HCT116 (cell line): Measurements from ENCODE around the gene WNT2. TPM values are rescaled to one million over a fixed set of nuclear protein-coding genes. Genes with fewer than 3 reads are reported as not detected.

Experiments
- ATAC-seq: fragments of 200-7000 bp; cut with Tn5 transposase; 2 replicates; pipeline ENCODE4 v1.9.1; 2020; ENCODE audit warnings: mild to moderate bottlenecking, moderate library complexity
- BruUV-seq: library from RNA; stranded (reverse); fragments of 400-500 nt; replicated peaks from 2 replicates; lab custom pipeline; 2021; lab: Mats Ljungman, UMichigan
- CTCF ChIA-PET: fragments of 300-600 bp; sonication (Branson Sonifier 250); formaldehyde crosslinking; loops from one replicate; lab custom pipeline; 2021; ENCODE audit warnings: antibody characterized with exemption; lab: Charles Lee
- POLR2A ChIA-PET: fragments of 300-600, 350-600 bp; sonication (Branson Sonifier 250); formaldehyde crosslinking; loops from one replicate; lab custom pipeline; 2021; ENCODE audit warnings: antibody characterized with exemption; lab: Charles Lee
- RAD21 ChIA-PET, 2 experiments: fragments of 300-600 bp; sonication (Branson Sonifier 250); formaldehyde crosslinking; loops; one replicate each; lab custom pipeline; 2023; ENCODE audit warnings: low total read pairs in 2 of 2; ENCODE audit not compliant: uncharacterized antibody in 2 of 2, unreplicated experiment in 2 of 2, low non-redundant PET in 1 of 2; lab: Charles Lee
- DNase-seq: peaks from one replicate; pipeline ENCODE4 v3.0.0-alpha.2; 2010; ENCODE audit warnings: low read depth, low spot score
- H2AFZ ChIP-seq: fragments of 200-600 bp; shearing (Covaris generic), sonication (generic); 2 replicates; pipeline ENCODE4 v1.6.1; 2017; ENCODE audit warnings: low read depth, mixed run types, mixed read lengths, antibody characterized with exemption, low read length; ENCODE audit not compliant: poor library complexity, severe bottlenecking
- H3K27ac ChIP-seq: 2 replicates; pipeline ENCODE4 v1.5.1; 2012; ENCODE audit warnings: low read depth, low read length
- H3K27me3 ChIP-seq: fragments of 200-600 bp; sonication (generic); 2 replicates; pipeline ENCODE4 v1.6.1; 2016; ENCODE audit warnings: mixed run types, low read length, mixed read lengths; ENCODE audit not compliant: insufficient read depth
- H3K36me3 ChIP-seq, 2 experiments: fragments of 200-500 bp in 1 of 2; fragments of 200-600 bp in 1 of 2; sonication (Bioruptor generic) in 1 of 2; sonication (generic) in 1 of 2; 2 replicates each; pipeline versions ENCODE4 v1.5.1 to v1.6.1; 2014 to 2016; ENCODE audit warnings: low read length in 2 of 2, inconsistent platforms in 1 of 2, mixed read lengths in 1 of 2, mixed run types in 1 of 2; ENCODE audit not compliant: insufficient read depth in 2 of 2, control insufficient read depth in 1 of 2
- H3K4me1 ChIP-seq, 2 experiments: fragments of 200-600 bp in 1 of 2; sonication (generic) in 1 of 2; 2 replicates each; pipeline versions ENCODE4 v1.5.1 to v1.6.1; 2012 to 2017; ENCODE audit warnings: low read length in 2 of 2, inconsistent platforms in 1 of 2, mild to moderate bottlenecking in 1 of 2, mixed read lengths in 1 of 2, mixed run types in 1 of 2, moderate library complexity in 1 of 2; ENCODE audit not compliant: insufficient read depth in 2 of 2, control insufficient read depth in 1 of 2
- H3K4me2 ChIP-seq: fragments of 200-600 bp; sonication (generic); 2 replicates; pipeline ENCODE4 v1.6.1; 2017; ENCODE audit warnings: mixed run types, low read length, mixed read lengths
- H3K4me3 ChIP-seq, 2 experiments: fragments of 200-600 bp in 1 of 2; sonication (generic) in 1 of 2; replicated peaks in 1 of 2; 2 replicates each; pipeline ENCODE4 v1.5.1; 2011 to 2016; ENCODE audit warnings: low read length in 2 of 2, control low read depth in 1 of 2, low read depth in 1 of 2, mild to moderate bottlenecking in 1 of 2, mixed read lengths in 1 of 2, mixed run types in 1 of 2
- H3K79me2 ChIP-seq: fragments of 200-600 bp; sonication (generic); 2 replicates; pipeline ENCODE4 v1.6.1; 2017; ENCODE audit warnings: mild to moderate bottlenecking, mixed run types, low read length, moderate library complexity, mixed read lengths; ENCODE audit not compliant: insufficient read depth
- H3K9ac ChIP-seq: fragments of 200-600 bp; sonication (generic); 2 replicates; pipeline ENCODE4 v1.6.1; 2016; ENCODE audit warnings: low read length, mixed read lengths
- H3K9me2 ChIP-seq: fragments of 200-600 bp; sonication (generic), shearing (Covaris generic); 2 replicates; pipeline ENCODE4 v1.6.1; 2017; ENCODE audit warnings: mixed run types, mild to moderate bottlenecking, moderate library complexity; ENCODE audit not compliant: insufficient read depth
- H3K9me3 ChIP-seq, 2 experiments: fragments of 200-500 bp in 1 of 2; fragments of 200-600 bp in 1 of 2; sonication (Bioruptor generic) in 1 of 2; sonication (generic) in 1 of 2; 2 replicates each; pipeline ENCODE4 v1.6.1; 2014 to 2017; ENCODE audit warnings: low read length in 2 of 2, mixed read lengths in 2 of 2, inconsistent platforms in 1 of 2, low read depth in 1 of 2, mild to moderate bottlenecking in 1 of 2, mixed run types in 1 of 2, moderate library complexity in 1 of 2; ENCODE audit not compliant: control insufficient read depth in 1 of 2, insufficient read depth in 1 of 2
- H4K20me1 ChIP-seq: fragments of 200-600 bp; sonication (generic), shearing (Covaris generic); 2 replicates; pipeline ENCODE4 v1.6.1; 2017; ENCODE audit warnings: mixed run types, mild to moderate bottlenecking, moderate library complexity; ENCODE audit not compliant: insufficient read depth
- ATF3 ChIP-seq: IDR thresholded peaks from 2 replicates; pipeline ENCODE4 v1.6.1; 2012
- CTCF ChIP-seq, 3 experiments: fragments of 200-600 bp in 1 of 3; sonication (generic) in 1 of 3; IDR thresholded peaks in 2 of 3; conservative IDR thresholded peaks in 1 of 3; 2 replicates each; pipeline ENCODE4 v1.5.1; 2012 to 2017; ENCODE audit warnings: low read depth in 2 of 3, low read length in 2 of 3, antibody characterized with exemption in 1 of 3, borderline replicate concordance in 1 of 3, control low read depth in 1 of 3, mild to moderate bottlenecking in 1 of 3, mixed read lengths in 1 of 3, mixed run types in 1 of 3, moderate library complexity in 1 of 3; ENCODE audit not compliant: insufficient read depth in 1 of 3
- ELF1 ChIP-seq: IDR thresholded peaks from 2 replicates; pipeline ENCODE4 v1.6.1; 2012; ENCODE audit warnings: low read depth, borderline replicate concordance
- EZH2 ChIP-seq: fragments of 200-600 bp; sonication (generic); IDR thresholded peaks from 2 replicates; pipeline ENCODE4 v1.6.1; 2017; ENCODE audit warnings: antibody characterized with exemption, mixed run types
- EZH2phosphoT487 ChIP-seq: fragments of 200-600 bp; IDR thresholded peaks from 2 replicates; pipeline ENCODE4 v1.6.1; 2018; ENCODE audit warnings: antibody characterized with exemption, borderline replicate concordance
- FOSL1 ChIP-seq: IDR thresholded peaks from 2 replicates; pipeline ENCODE4 v1.6.1; 2012; ENCODE audit warnings: low read depth
- JUND ChIP-seq: IDR thresholded peaks from 2 replicates; pipeline ENCODE4 v1.6.1; 2012
- POLR2AphosphoS5 ChIP-seq: IDR thresholded peaks from 2 replicates; pipeline ENCODE4 v1.6.1; 2011; ENCODE audit warnings: mild to moderate bottlenecking, low read depth, low read length, moderate library complexity
- RAD21 ChIP-seq: IDR thresholded peaks from 2 replicates; pipeline ENCODE4 v1.6.1; 2012; ENCODE audit warnings: low read depth, mild to moderate bottlenecking
- SIN3A ChIP-seq: IDR thresholded peaks from 2 replicates; pipeline ENCODE4 v1.6.1; 2012; ENCODE audit warnings: low read depth
- SRF ChIP-seq: IDR thresholded peaks from 2 replicates; pipeline ENCODE4 v1.6.1; 2012; ENCODE audit warnings: low read depth
- ZBTB33 ChIP-seq: IDR thresholded peaks from 2 replicates; pipeline ENCODE4 v1.6.1; 2011; ENCODE audit warnings: mild to moderate bottlenecking, low read length, moderate library complexity; ENCODE audit not compliant: insufficient replicate concordance; ENCODE audit errors: extremely low read depth
- ZNF274 ChIP-seq: fragments of 200-500 bp; sonication (Bioruptor generic); IDR thresholded peaks from 2 replicates; pipeline ENCODE4 v1.6.1; 2014; ENCODE audit warnings: mild to moderate bottlenecking, low read depth, low read length, inconsistent platforms
- intact Hi-C: fragments of 100-400 bp; cut with micrococcal nuclease; formaldehyde crosslinking; loops from 2 replicates; pipeline ENCODE4 v1.10.0; 2022
- total RNA-seq: library from RNA; stranded (reverse); gene quantifications from one replicate; pipeline ENCODE4 v1.2.1, GENCODE V29; 2021; ENCODE audit not compliant: unreplicated experiment
- TF ChIP-seq, protein P1 (sequence below): IDR thresholded peaks from 2 replicates; pipeline ENCODE4 v1.6.1; 2012; ENCODE audit warnings: low read depth

WNT2 gene
- total RNA-seq, 1 experiment from 2014 or later: 0.12 TPM

DNA sequence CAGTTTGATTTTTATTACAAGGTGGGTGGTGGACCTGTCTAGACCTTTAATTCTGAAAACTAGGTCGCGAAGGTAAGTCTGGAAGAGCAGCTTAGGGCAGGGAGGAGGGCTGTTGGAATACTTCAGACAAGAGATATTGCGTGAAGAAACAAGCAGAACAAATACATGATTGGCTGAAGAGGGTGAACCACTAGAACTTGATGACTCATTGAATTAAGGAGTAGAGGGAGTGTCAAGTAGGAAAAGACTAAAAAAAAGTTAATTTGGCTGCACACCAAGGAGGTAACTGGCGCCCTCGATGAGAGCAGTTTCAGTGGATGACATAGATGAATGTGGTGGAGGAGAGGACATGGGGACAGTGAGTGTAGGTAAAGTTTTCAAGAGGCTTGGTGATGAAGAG is 41.3 kb downstream of the WNT2 start (continued):
- TF ChIP-seq, protein P1, sequence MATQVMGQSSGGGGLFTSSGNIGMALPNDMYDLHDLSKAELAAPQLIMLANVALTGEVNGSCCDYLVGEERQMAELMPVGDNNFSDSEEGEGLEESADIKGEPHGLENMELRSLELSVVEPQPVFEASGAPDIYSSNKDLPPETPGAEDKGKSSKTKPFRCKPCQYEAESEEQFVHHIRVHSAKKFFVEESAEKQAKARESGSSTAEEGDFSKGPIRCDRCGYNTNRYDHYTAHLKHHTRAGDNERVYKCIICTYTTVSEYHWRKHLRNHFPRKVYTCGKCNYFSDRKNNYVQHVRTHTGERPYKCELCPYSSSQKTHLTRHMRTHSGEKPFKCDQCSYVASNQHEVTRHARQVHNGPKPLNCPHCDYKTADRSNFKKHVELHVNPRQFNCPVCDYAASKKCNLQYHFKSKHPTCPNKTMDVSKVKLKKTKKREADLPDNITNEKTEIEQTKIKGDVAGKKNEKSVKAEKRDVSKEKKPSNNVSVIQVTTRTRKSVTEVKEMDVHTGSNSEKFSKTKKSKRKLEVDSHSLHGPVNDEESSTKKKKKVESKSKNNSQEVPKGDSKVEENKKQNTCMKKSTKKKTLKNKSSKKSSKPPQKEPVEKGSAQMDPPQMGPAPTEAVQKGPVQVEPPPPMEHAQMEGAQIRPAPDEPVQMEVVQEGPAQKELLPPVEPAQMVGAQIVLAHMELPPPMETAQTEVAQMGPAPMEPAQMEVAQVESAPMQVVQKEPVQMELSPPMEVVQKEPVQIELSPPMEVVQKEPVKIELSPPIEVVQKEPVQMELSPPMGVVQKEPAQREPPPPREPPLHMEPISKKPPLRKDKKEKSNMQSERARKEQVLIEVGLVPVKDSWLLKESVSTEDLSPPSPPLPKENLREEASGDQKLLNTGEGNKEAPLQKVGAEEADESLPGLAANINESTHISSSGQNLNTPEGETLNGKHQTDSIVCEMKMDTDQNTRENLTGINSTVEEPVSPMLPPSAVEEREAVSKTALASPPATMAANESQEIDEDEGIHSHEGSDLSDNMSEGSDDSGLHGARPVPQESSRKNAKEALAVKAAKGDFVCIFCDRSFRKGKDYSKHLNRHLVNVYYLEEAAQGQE: no peak
- TF ChIP-seq SIN3A: no peak
- no peak for TF ChIP-seq EZH2
- TF ChIP-seq ZBTB33: no peak
- no peak for TF ChIP-seq ZNF274
- no peak for TF ChIP-seq SRF

DNA sequence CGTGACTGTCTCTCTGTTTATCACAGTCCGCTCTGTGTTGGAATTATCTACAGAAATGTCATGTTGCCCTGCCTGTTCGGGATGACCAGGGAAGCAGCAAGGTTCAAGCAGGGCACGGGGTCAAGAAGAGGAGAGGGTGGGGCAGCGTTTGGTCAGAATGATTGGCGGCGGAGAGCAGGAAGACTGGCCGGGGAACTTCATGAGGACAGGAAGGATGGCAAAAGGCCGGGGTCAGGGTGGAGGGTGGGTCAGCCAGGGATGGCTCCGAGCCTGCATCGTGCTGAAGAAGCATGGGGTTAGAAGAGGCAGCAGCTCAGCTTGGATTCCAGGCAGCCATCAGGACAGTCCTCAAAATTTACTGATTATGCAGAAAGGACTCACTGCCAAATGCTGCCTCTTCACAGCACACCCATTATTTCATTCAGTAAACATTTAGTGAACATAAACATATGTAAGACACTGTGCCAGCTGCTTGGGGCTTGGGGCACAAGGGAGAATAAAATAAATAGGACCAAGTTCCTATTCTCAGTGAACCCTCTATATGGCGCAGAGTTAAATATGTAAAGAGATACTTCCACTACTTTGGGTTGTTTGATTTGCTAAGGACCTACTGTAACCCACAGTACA is 42.8 kb downstream of the WNT2 start:
- H3K9ac ChIP-seq: no peak overlapping the region
- TF ChIP-seq EZH2: no peak
- TF ChIP-seq RAD21: no peak
- TF ChIP-seq JUND: no peak
- TF ChIP-seq POLR2AphosphoS5: no peak
- TF ChIP-seq CTCF (IDR thresholded peaks at IDR 0.05 in 2 of 3, conservative IDR thresholded peaks at IDR 0.05 in 1 of 3; ENCODE audit: borderline replicate concordance in 1 of 3, insufficient read depth in 1 of 3, low read depth in 2 of 3, low read length in 2 of 3): no peak
- no peak for TF ChIP-seq ELF1
- no peak for TF ChIP-seq FOSL1
- TF ChIP-seq EZH2phosphoT487: no peak
- no peak for TF ChIP-seq ATF3
- TF ChIP-seq, all 23 proteins: peak for 0
- no peak overlapping the region for H3K4me3 ChIP-seq
- H3K27ac ChIP-seq: no peak overlapping the region
- no peak overlapping the region for H2AFZ ChIP-seq
- intact Hi-C loops: no loop called here
- BruUV-seq: no TSS peak
- ChIA-PET RAD21 (no interaction called here), POLR2A (no interaction called here), CTCF (no interaction called here)
- no peaks in the 10 kb centered on the region for H4K20me1 ChIP-seq
- H3K9me2 ChIP-seq: no peaks in the 10 kb centered on the region
- H3K36me3 ChIP-seq: no peaks in the 10 kb centered on the region
- H3K4me2 ChIP-seq: no peak overlapping the region
- H3K9me3 ChIP-seq: no peaks in the 10 kb centered on the region
- H3K27me3 ChIP-seq: no peaks in the 10 kb centered on the region
- H3K79me2 ChIP-seq: no peaks in the 10 kb centered on the region
- H3K4me1 ChIP-seq: peaks cover 0 to 4% of the 10 kb centered on the region in 2 experiments; a peak in 1 of 4 replicates
- DNase-seq (no peak), ATAC-seq (no peak)
